Parathyroid adenoma (tissue), 2 donors: Measurements from ENCODE around the gene FBXL4.

ENCODE experiments used
- H2AFZ ChIP-seq: fragments of 300-600 bp; sonication (generic); one replicate; pipeline ENCODE4 v1.7.0; 2017; ENCODE audit warnings: antibody characterized with exemption, mild to moderate bottlenecking
- H3K27ac ChIP-seq: fragments of 300-600 bp; sonication (generic); one replicate; pipeline ENCODE4 v1.7.0; 2017
- H3K27me3 ChIP-seq: fragments of 300-600 bp; sonication (generic); one replicate; pipeline ENCODE4 v1.7.0; 2017; ENCODE audit warnings: low read length; ENCODE audit not compliant: control insufficient read depth, insufficient read depth
- H3K36me3 ChIP-seq: fragments of 300-600 bp; sonication (generic); one replicate; pipeline ENCODE4 v1.7.0; 2017; ENCODE audit warnings: low read length; ENCODE audit not compliant: control insufficient read depth, insufficient read depth
- H3K4me1 ChIP-seq: fragments of 300-600 bp; sonication (generic); one replicate; pipeline ENCODE4 v1.7.0; 2017; ENCODE audit warnings: control low read depth
- H3K4me2 ChIP-seq: fragments of 300-600 bp; sonication (generic); one replicate; pipeline ENCODE4 v1.7.0; 2017; ENCODE audit warnings: low read length
- H3K4me3 ChIP-seq: fragments of 300-600 bp; sonication (generic); one replicate; pipeline ENCODE4 v1.7.0; 2017; ENCODE audit warnings: low read depth, low read length
- H3K79me2 ChIP-seq: fragments of 300-600 bp; sonication (generic); one replicate; pipeline ENCODE4 v1.7.0; 2017; ENCODE audit warnings: control low read depth
- H3K9ac ChIP-seq: fragments of 300-600 bp; sonication (generic); one replicate; pipeline ENCODE4 v1.7.0; 2017; ENCODE audit warnings: mild to moderate bottlenecking
- H3K9me3 ChIP-seq: fragments of 300-600 bp; sonication (generic); one replicate; pipeline ENCODE4 v1.7.0; 2017; ENCODE audit warnings: low read length; ENCODE audit not compliant: control insufficient read depth
- CTCF ChIP-seq: fragments of 300-600 bp; sonication (generic); IDR thresholded peaks from one replicate; pipeline ENCODE4 v1.7.0; 2017; ENCODE audit warnings: antibody characterized with exemption, mild to moderate bottlenecking
- donor health status: primary hyperparathyroidism.

FBXL4 gene

DNA sequence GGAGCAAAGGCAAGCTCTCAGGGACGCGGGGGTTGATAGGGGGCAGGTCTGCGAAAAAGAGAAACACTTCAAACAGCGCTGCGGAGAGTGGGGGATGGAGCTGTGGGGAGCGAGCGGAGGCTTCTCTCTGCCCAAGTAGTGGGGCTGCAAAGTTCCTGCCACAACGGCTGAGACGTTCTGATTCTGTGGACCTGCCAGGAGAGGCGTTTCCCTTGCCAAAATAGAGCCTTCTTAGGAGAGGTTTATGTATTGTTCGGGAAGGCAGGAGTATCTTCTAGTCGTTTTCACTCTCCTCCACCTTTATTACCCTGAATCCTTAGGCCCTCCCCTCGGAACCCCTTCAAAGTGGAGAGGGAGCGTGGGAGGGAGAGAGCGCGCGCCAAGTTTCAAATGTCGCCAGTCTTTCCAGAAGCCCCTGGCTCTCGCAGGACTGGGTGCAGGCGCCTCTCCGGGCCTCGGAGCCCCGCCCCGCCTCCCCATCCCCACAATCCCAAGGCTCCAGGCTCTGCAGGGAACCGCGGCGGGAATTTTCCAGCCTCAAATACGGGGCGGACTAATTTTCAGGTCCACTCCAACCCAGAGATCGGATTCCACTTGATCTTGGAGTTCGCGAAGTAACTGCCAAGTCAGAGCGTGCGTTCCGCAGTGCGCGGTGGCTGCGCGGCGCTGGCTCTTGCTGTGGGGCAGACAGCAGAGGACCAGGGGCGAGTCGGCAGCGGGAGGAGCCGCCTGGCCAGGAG is 123.4 kb downstream of the FBXL4 start:
- no peaks in the 10 kb centered on the region for H3K4me1 ChIP-seq
- H3K4me2 ChIP-seq = no peak overlapping the region
- H3K79me2 ChIP-seq = no peaks in the 10 kb centered on the region
- no peaks in the 10 kb centered on the region for H3K9me3 ChIP-seq
- no peak overlapping the region for H2AFZ ChIP-seq
- no peaks in the 10 kb centered on the region for H3K36me3 ChIP-seq
- H3K4me3 ChIP-seq = no peak overlapping the region
- no peak overlapping the region for H3K27ac ChIP-seq
- TF ChIP-seq CTCF = no peak
- peaks cover 14% of the 10 kb centered on the region for H3K27me3 ChIP-seq
- no peak overlapping the region for H3K9ac ChIP-seq

GRCh38 chr6:98823428-98824161 is 124.2 kb downstream of the FBXL4 start:
- no peaks in the 10 kb centered on the region for H3K36me3 ChIP-seq
- no peak overlapping the region for H2AFZ ChIP-seq
- no peaks in the 10 kb centered on the region for H3K79me2 ChIP-seq
- no peak overlapping the region for H3K4me3 ChIP-seq
- no peaks in the 10 kb centered on the region for H3K4me1 ChIP-seq
- TF ChIP-seq CTCF = no peak
- no peak overlapping the region for H3K27ac ChIP-seq
- H3K9me3 ChIP-seq = no peaks in the 10 kb centered on the region
- H3K4me2 ChIP-seq = no peak overlapping the region
- peaks cover 12% of the 10 kb centered on the region for H3K27me3 ChIP-seq
- no peak overlapping the region for H3K9ac ChIP-seq

DNA sequence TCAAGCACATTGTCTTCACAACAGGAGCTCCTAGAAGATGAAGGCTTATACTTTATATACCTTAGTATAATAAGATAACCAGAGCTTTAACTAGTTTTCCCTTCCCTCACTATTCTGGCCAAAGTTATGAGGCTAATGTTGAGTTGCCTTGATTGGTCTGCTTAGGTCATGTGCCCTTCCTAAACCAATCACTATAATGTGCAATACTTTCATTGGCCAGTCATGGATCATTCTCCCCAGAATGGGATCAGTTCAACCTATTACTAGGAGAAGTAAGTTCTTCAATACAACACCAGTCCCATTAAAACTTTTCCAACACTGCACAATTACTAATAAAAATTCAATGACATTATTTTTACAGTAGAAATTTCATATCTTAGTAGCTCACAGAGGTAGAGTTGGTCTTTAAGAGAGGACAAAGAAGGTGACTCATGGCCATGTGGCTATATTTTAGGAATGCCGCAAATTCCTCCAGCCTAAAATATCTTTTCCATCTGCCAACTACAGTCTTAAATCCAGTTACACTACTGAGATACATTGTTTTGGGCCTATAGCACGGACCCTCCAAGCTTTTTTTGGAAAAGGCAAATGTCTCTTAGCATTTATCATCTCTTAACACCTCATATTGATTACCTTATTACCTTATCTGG is 125.9 kb downstream of the FBXL4 start:
- Histone ChIP-seq H3K4me2 (no peak overlapping the region), H3K27me3 (peaks cover 7% of the 10 kb centered on the region), H3K9me3 (no peaks in the 10 kb centered on the region), H3K36me3 (no peaks in the 10 kb centered on the region), H3K9ac (no peak overlapping the region), H3K4me3 (no peak overlapping the region), H3K4me1 (no peaks in the 10 kb centered on the region), H3K79me2 (no peaks in the 10 kb centered on the region), H2AFZ (no peak overlapping the region), H3K27ac (no peak overlapping the region)
- no peak for TF ChIP-seq CTCF
